Smooth muscle cell (in vitro differentiated cells): ENCODE results near the gene NLRP11. TPM values are rescaled to one million over a fixed set of nuclear protein-coding genes. Genes with fewer than 3 reads are reported as not detected.

ENCODE experiments used
- DNase-seq: peaks from one replicate; lab custom pipeline; 2025; ENCODE audit not compliant: unreplicated experiment; lab: John Stamatoyannopoulos, UW
- H2AFZ ChIP-seq: fragments of 200-600 bp; sonication (generic); 2 replicates; pipeline ENCODE4 v1.6.0; 2016; ENCODE audit warnings: antibody characterized with exemption, low read depth, mild to moderate bottlenecking
- H3F3A ChIP-seq: fragments of 200-600 bp; sonication (generic); 2 replicates; pipeline ENCODE4 v1.6.0; 2017; ENCODE audit warnings: antibody characterized with exemption, low read depth
- H3K27ac ChIP-seq: fragments of 200-600 bp; sonication (generic); 2 replicates; pipeline ENCODE4 v1.5.1; 2016; ENCODE audit warnings: low read depth, mild to moderate bottlenecking
- H3K27me3 ChIP-seq: fragments of 200-600 bp; sonication (generic); 2 replicates; pipeline ENCODE4 v1.6.1; 2016; ENCODE audit warnings: low read depth, mild to moderate bottlenecking
- H3K36me3 ChIP-seq: fragments of 200-600 bp; sonication (generic); 2 replicates; pipeline ENCODE4 v1.5.1; 2016; ENCODE audit warnings: low read depth
- H3K4me1 ChIP-seq: fragments of 200-600 bp; sonication (generic); 2 replicates; pipeline ENCODE4 v1.5.1; 2016; ENCODE audit warnings: low read depth
- H3K4me2 ChIP-seq: fragments of 200-600 bp; sonication (generic); 2 replicates; pipeline ENCODE4 v1.6.0; 2016; ENCODE audit warnings: mild to moderate bottlenecking
- H3K4me3 ChIP-seq: fragments of 200-600 bp; sonication (generic); 2 replicates; pipeline ENCODE4 v1.5.1; 2016; ENCODE audit warnings: mild to moderate bottlenecking
- H3K79me2 ChIP-seq: fragments of 200-600 bp; sonication (generic); 2 replicates; pipeline ENCODE4 v1.6.0; 2016; ENCODE audit warnings: low read depth, mild to moderate bottlenecking
- H3K9ac ChIP-seq: fragments of 200-600 bp; sonication (generic); 2 replicates; pipeline ENCODE4 v1.6.0; 2016; ENCODE audit warnings: low read depth
- H3K9me3 ChIP-seq: fragments of 200-600 bp; sonication (generic); replicated peaks from 2 replicates; pipeline ENCODE4 v1.5.1; 2016; ENCODE audit warnings: low read depth
- H4K20me1 ChIP-seq: fragments of 200-600 bp; sonication (generic); 2 replicates; pipeline ENCODE4 v1.6.0; 2016; ENCODE audit warnings: low read depth
- CTCF ChIP-seq: fragments of 200-600 bp; sonication (generic); IDR thresholded peaks from 2 replicates; pipeline ENCODE4 v1.5.1; 2017; ENCODE audit warnings: borderline replicate concordance, mild to moderate bottlenecking, antibody characterized with exemption; ENCODE audit not compliant: insufficient read depth, poor library complexity, severe bottlenecking
- WGBS: methylation state at CpG from one replicate; pipeline ENCODE4 v1.1.7; 2016; ENCODE audit warnings: low lambda C conversion rate; 5-methylcytosine and 5-hydroxymethylcytosine counted together
- polyA plus RNA-seq: library from polyadenylated mRNA; unstranded; fragments of >200 nt; fragmentation: Nextera tagmentation; extraction: Ambion mirVana; gene quantifications from 2 replicates; pipeline ENCODE4 v1.2.1, GENCODE V29; 2016
- total RNA-seq: library from RNA; depleted of rRNA; stranded (reverse); fragments of >200 nt; gene quantifications from 2 replicates; pipeline ENCODE4 v1.2.3, GENCODE V29; 2014

The NLRP11 gene
- total and polyA plus RNA-seq, 2 experiments from 2014 or later: not detected

GRCh38 chr19:55857149-55857548, 25.4 kb upstream of the NLRP11 start:
- peaks cover 16% of the 10 kb centered on the region for H3K9me3 ChIP-seq
- H3K9ac ChIP-seq: no peak overlapping the region
- no peaks in the 10 kb centered on the region for H3F3A ChIP-seq
- TF ChIP-seq CTCF: no peak
- no peaks in the 10 kb centered on the region for H3K27me3 ChIP-seq
- H3K79me2 ChIP-seq: no peaks in the 10 kb centered on the region
- no peak overlapping the region for H3K27ac ChIP-seq
- H3K36me3 ChIP-seq: no peaks in the 10 kb centered on the region
- WGBS: 77% methylated on average over 4 of the region's 4 CpGs
- H3K4me3 ChIP-seq: no peak overlapping the region
- H2AFZ ChIP-seq: no peak overlapping the region
- no peak overlapping the region for H3K4me2 ChIP-seq
- H4K20me1 ChIP-seq: no peaks in the 10 kb centered on the region
- H3K4me1 ChIP-seq: no peaks in the 10 kb centered on the region
- DNase-seq: no peak

- Histone ChIP-seq H3K36me3 (no peaks in the 10 kb centered on the region), H3F3A (no peaks in the 10 kb centered on the region), H2AFZ (no peak overlapping the region), H3K9me3 (peaks cover 16% of the 10 kb centered on the region), H3K9ac (no peak overlapping the region), H4K20me1 (no peaks in the 10 kb centered on the region), H3K4me1 (no peaks in the 10 kb centered on the region), H3K4me2 (no peak overlapping the region), H3K79me2 (no peaks in the 10 kb centered on the region), H3K4me3 (no peak overlapping the region), H3K27ac (no peak overlapping the region), H3K27me3 (no peaks in the 10 kb centered on the region)
- DNase-seq: no peak
- no peak for TF ChIP-seq CTCF
- 80% methylated on average over 1 of the region's 1 CpG for WGBS
These were observed 23.4 kb upstream of the NLRP11 start for GRCh38 chr19:55855160-55855559.

GRCh38 chr19:55838906-55839305, 7.1 kb upstream of the NLRP11 start:
- H3K4me3 ChIP-seq: no peak overlapping the region
- TF ChIP-seq CTCF: no peak
- no peak overlapping the region for H2AFZ ChIP-seq
- H3K9ac ChIP-seq: no peak overlapping the region
- H3K79me2 ChIP-seq: no peaks in the 10 kb centered on the region
- WGBS: 49% methylated on average over 4 of the region's 4 CpGs
- peaks cover 13% of the 10 kb centered on the region for H3K9me3 ChIP-seq
- no peaks in the 10 kb centered on the region for H3K4me1 ChIP-seq
- no peaks in the 10 kb centered on the region for H3K36me3 ChIP-seq
- no peaks in the 10 kb centered on the region for H3F3A ChIP-seq
- H4K20me1 ChIP-seq: no peaks in the 10 kb centered on the region
- no peak for DNase-seq
- H3K4me2 ChIP-seq: no peak overlapping the region
- no peaks in the 10 kb centered on the region for H3K27me3 ChIP-seq
- H3K27ac ChIP-seq: no peak overlapping the region

- no peak overlapping the region for H3K4me2 ChIP-seq
- peaks cover 13% of the 10 kb centered on the region for H3K9me3 ChIP-seq
- H3K4me3 ChIP-seq: no peak overlapping the region
- H3K4me1 ChIP-seq: no peaks in the 10 kb centered on the region
- WGBS: 73% methylated on average over 3 of the region's 3 CpGs
- H2AFZ ChIP-seq: no peak overlapping the region
- H3K79me2 ChIP-seq: no peaks in the 10 kb centered on the region
- no peaks in the 10 kb centered on the region for H4K20me1 ChIP-seq
- H3K9ac ChIP-seq: no peak overlapping the region
- TF ChIP-seq CTCF: no peak
- no peaks in the 10 kb centered on the region for H3F3A ChIP-seq
- H3K36me3 ChIP-seq: no peaks in the 10 kb centered on the region
- no peak overlapping the region for H3K27ac ChIP-seq
- no peaks in the 10 kb centered on the region for H3K27me3 ChIP-seq
- DNase-seq: no peak
These were observed 6.5 kb upstream of the NLRP11 start for GRCh38 chr19:55838251-55838650.
